OCI-M1 (cell line): Measurements from ENCODE around the gene NAP1L4.
"Not testable (repeated sequence)": the region's sequence is repeated elsewhere in the genome, so short reads cannot be mapped to it uniquely, and the experiment has no call there.

Experiments
- DNase-seq: peaks from one replicate; lab custom pipeline; 2025; lab: John Stamatoyannopoulos, UW

NAP1L4 gene

GRCh38 chr11:2921742-2922493 is 70.2 kb downstream of the NAP1L4 start:
- DNase-seq, result no peak

GRCh38 chr11:2921261-2921660 is 70.9 kb downstream of the NAP1L4 start:
- DNase-seq, result no peak

GRCh38 chr11:2920343-2920742 is 71.8 kb downstream of the NAP1L4 start:
- no peak for DNase-seq

GRCh38 chr11:2919837-2920236 is 72.3 kb downstream of the NAP1L4 start:
- DNase-seq, result no peak

GRCh38 chr11:2919188-2919587 is 72.9 kb downstream of the NAP1L4 start:
- no peak for DNase-seq

GRCh38 chr11:2917842-2918490 is 74.2 kb downstream of the NAP1L4 start:
- DNase-seq, result no peak

GRCh38 chr11:2916892-2917645 is 75.1 kb downstream of the NAP1L4 start:
- no peak for DNase-seq

- DNase-seq, result no peak
These were observed 75.8 kb downstream of the NAP1L4 start for GRCh38 chr11:2916114-2916891.

- no peak for DNase-seq
These were observed 76.7 kb downstream of the NAP1L4 start for GRCh38 chr11:2915473-2915872.

- DNase-seq, result no peak
These were observed 77.5 kb downstream of the NAP1L4 start for GRCh38 chr11:2914455-2915195.

- DNase-seq, result no peak
These were observed 78.4 kb downstream of the NAP1L4 start for GRCh38 chr11:2913776-2914175.

- DNase-seq, result no peak
These were observed 79.1 kb downstream of the NAP1L4 start for GRCh38 chr11:2913019-2913431.

- DNase-seq, result peak; percentile 24
These were observed 79.6 kb downstream of the NAP1L4 start for GRCh38 chr11:2912498-2912897.

GRCh38 chr11:2911785-2912391 is 80.2 kb downstream of the NAP1L4 start:
- DNase-seq, result no peak

GRCh38 chr11:2911088-2911784 is 80.9 kb downstream of the NAP1L4 start:
- no peak for DNase-seq

GRCh38 chr11:2910401-2910955 is 81.7 kb downstream of the NAP1L4 start:
- DNase-seq, result no peak

GRCh38 chr11:2909133-2909902 is 82.8 kb downstream of the NAP1L4 start:
- DNase-seq, result no peak

GRCh38 chr11:2908130-2908529 is 84.0 kb downstream of the NAP1L4 start:
- DNase-seq, result no peak

GRCh38 chr11:2905299-2905698 is 86.8 kb downstream of the NAP1L4 start:
- DNase-seq, result not testable (repeated sequence)
